Measurements from ENCODE around the gene AQP12B. TPM values are rescaled to one million over a fixed set of nuclear protein-coding genes. Genes with fewer than 3 reads are reported as not detected.

AQP12B gene
- total and polyA plus RNA-seq, 9 of the 15 experiments (the other 6 are each of a cell fraction or from before 2014, with no cell fraction given) = not detected

GRCh38 chr2:240644171-240644651 lies 38.5 kb downstream of the AQP12B start (continued):
- TF ChIP-seq TCF3 (CRISPR knock-in tag; IDR thresholded peaks at IDR 0.05) (no peak), ZKSCAN3 (CRISPR knock-in tag; IDR thresholded peaks at IDR 0.05) (no peak), MLLT1 (IDR thresholded peaks at IDR 0.05) (no peak), CBFA2T2 (conservative IDR thresholded peaks at IDR 0.05) (no peak), ZNF584 (CRISPR knock-in tag; IDR thresholded peaks at IDR 0.05; ENCODE audit: low read depth) (no peak), ARID3B (CRISPR knock-in tag; IDR thresholded peaks at IDR 0.05; ENCODE audit: borderline replicate concordance) (no peak)

- intact Hi-C loops (cut with micrococcal nuclease) = no loop called here
- no peaks in the 10 kb centered on the region for H3K9me1 ChIP-seq (ENCODE audit: control insufficient read depth, insufficient read depth, low read length)
- H2AFZ ChIP-seq (ENCODE audit: low read depth, low read length) = no peak overlapping the region
- H3K4me1 ChIP-seq (replicated peaks in 1 of 2; ENCODE audit: control insufficient read depth in 2 of 2, insufficient read depth in 2 of 2, low read length in 2 of 2) = peaks cover 0 to 7% of the 10 kb centered on the region in 2 experiments; a peak in 1 of 5 replicates
- ATAC-seq = no peak
- FAIRE-seq = no peak
- no peak overlapping the region for H3K4me3 ChIP-seq
- CTCF ChIA-PET (ENCODE audit: low intra/inter-chr PET ratio) = no interaction called here
- no TSS peak for BruUV-seq (replicated peaks)
- no peaks in the 10 kb centered on the region for H4K20me1 ChIP-seq (replicated peaks; ENCODE audit: control insufficient read depth, insufficient read depth, low read length)
- POLR2A ChIA-PET = interaction anchor here (1.1 kb wide), 1 partner anchor 19 kb away, joined by 3 read pairs; the partner anchor contains the start of gene GPR35
- 3% methylated on average over 15 of the region's 15 CpGs for WGBS (ENCODE audit: insufficient coverage, low coverage, missing lambda C conversion rate)
- H3K4me2 ChIP-seq (ENCODE audit: insufficient read depth, low read length) = no peak overlapping the region
- H3K79me2 ChIP-seq (ENCODE audit: control insufficient read depth, insufficient read depth, low read length) = no peaks in the 10 kb centered on the region
- no peak for DNase-seq (ENCODE audit: extremely low read depth in 1 of 4, low spot score in 3 of 4)
- H3K9ac ChIP-seq (ENCODE audit: insufficient read depth in 1 of 2, low read depth in 2 of 2, low read length in 2 of 2) = no peak overlapping the region
- no peaks in the 10 kb centered on the region for H3K9me3 ChIP-seq (replicated peaks; ENCODE audit: control insufficient read depth, insufficient read depth, low read depth, low read length)
- peaks cover 12 to 60% of the 10 kb centered on the region in 2 experiments; a peak in 4 of 5 replicates for H3K27me3 ChIP-seq (ENCODE audit: control insufficient read depth in 2 of 2, insufficient read depth in 2 of 2, low read length in 2 of 2)
- no peaks in the 10 kb centered on the region for H3K36me3 ChIP-seq (ENCODE audit: control insufficient read depth, insufficient read depth, low read length)
- in situ Hi-C loops (cut with MboI) = no loop called here
- H3K27ac ChIP-seq (ENCODE audit: extremely low read depth, low read depth, low read length) = no peak overlapping the region
- TF ChIP-seq CCAR2 (IDR thresholded peaks at IDR 0.05; ENCODE audit: low read depth, low read length) (no peak), ZNF134 (CRISPR knock-in tag; conservative IDR thresholded peaks at IDR 0.05) (no peak), MEIS2 (IDR thresholded peaks at IDR 0.05; ENCODE audit: partially characterized antibody) (no peak), ZBED1 (IDR thresholded peaks at IDR 0.05) (no peak), MXI1 (IDR thresholded peaks at IDR 0.05; ENCODE audit: low read depth, low read length) (no peak), ZFP30 (CRISPR knock-in tag; IDR thresholded peaks at IDR 0.05; ENCODE audit: borderline replicate concordance) (no peak), ZNF511 (CRISPR knock-in tag; IDR thresholded peaks at IDR 0.05) (no peak), ZNF280B (CRISPR knock-in tag; IDR thresholded peaks at IDR 0.05) (no peak), ZNF212 (CRISPR knock-in tag; IDR thresholded peaks at IDR 0.05) (no peak), NCOA4 (IDR thresholded peaks at IDR 0.05; ENCODE audit: partially characterized antibody) (no peak), HOMEZ (CRISPR knock-in tag; IDR thresholded peaks at IDR 0.05) (no peak)
Observed at GRCh38 chr2:240643811-240644150, 38.9 kb downstream of the AQP12B start.
